H1 (cell line): ENCODE measurements around the gene RAD51B. TPM values are rescaled to one million over a fixed set of nuclear protein-coding genes. Genes with fewer than 3 reads are reported as not detected.

ENCODE experiments used
- CTCF ChIA-PET: fragments of 300-600 bp; sonication (Branson Sonifier 250); formaldehyde crosslinking; loops from one replicate; lab custom pipeline; 2021; ENCODE audit not compliant: partially characterized antibody; lab: Charles Lee
- POLR2A ChIA-PET: fragments of 300-600 bp; sonication (Branson Sonifier 250); formaldehyde crosslinking; loops from one replicate; lab custom pipeline; 2021; ENCODE audit warnings: inconsistent platforms; ENCODE audit not compliant: partially characterized antibody; lab: Charles Lee
- DNase-seq, 2 experiments: peaks; one replicate each; pipeline versions ENCODE4 v3.0.0 to v3.0.0-alpha.2; 2010 to 2022; ENCODE audit warnings: low spot score in 2 of 2, low read depth in 1 of 2, mixed read lengths in 1 of 2
- FAIRE-seq: peaks from 2 replicates; lab custom pipeline; 2011; peaks lifted over from hg19 to GRCh38; lab: Jason Lieb, UNC
- H2AFZ ChIP-seq: 2 replicates; pipeline ENCODE4 v1.8.1; 2012; ENCODE audit warnings: low read length, inconsistent platforms
- H2AK5ac ChIP-seq: 2 replicates; pipeline ENCODE4 v1.6.1; 2013; ENCODE audit warnings: low read depth, low read length
- H2BK120ac ChIP-seq: replicated peaks from 2 replicates; pipeline ENCODE3; 2013; ENCODE audit warnings: low read depth, low read length, inconsistent platforms
- H2BK12ac ChIP-seq: 2 replicates; pipeline ENCODE4 v1.6.1; 2013; ENCODE audit warnings: low read depth, low read length
- H2BK15ac ChIP-seq: 2 replicates; pipeline ENCODE4 v1.6.1; 2013; ENCODE audit warnings: low read length
- H2BK20ac ChIP-seq: 2 replicates; pipeline ENCODE4 v1.6.1; 2013; ENCODE audit warnings: low read length
- H2BK5ac ChIP-seq: 2 replicates; pipeline ENCODE4 v1.6.1; 2013; ENCODE audit warnings: low read depth, low read length
- H3K14ac ChIP-seq: 2 replicates; pipeline ENCODE4 v1.6.1; 2013; ENCODE audit warnings: inconsistent platforms; ENCODE audit not compliant: insufficient read length
- H3K18ac ChIP-seq: 2 replicates; pipeline ENCODE4 v1.6.1; 2013; ENCODE audit warnings: low read length; ENCODE audit errors: extremely low read depth
- H3K23ac ChIP-seq: 2 replicates; pipeline ENCODE4 v1.6.1; 2013; ENCODE audit warnings: inconsistent platforms; ENCODE audit not compliant: insufficient read length
- H3K23me2 ChIP-seq: 2 replicates; pipeline ENCODE4 v1.6.1; 2013; ENCODE audit warnings: low read depth, low read length
- H3K27ac ChIP-seq: 2 replicates; pipeline ENCODE4 v1.6.1; 2011; ENCODE audit warnings: low read depth, low read length, inconsistent platforms
- H3K27me3 ChIP-seq, 4 experiments: replicated peaks in 1 of 4; 1 replicate in 1 of 4; 2 replicates in 3 of 4; pipeline versions ENCODE4 v1.6.1 to v1.8.1; 2011 to 2013; ENCODE audit warnings: low read length in 3 of 4, mild to moderate bottlenecking in 3 of 4, inconsistent platforms in 2 of 4, mixed read lengths in 2 of 4, moderate library complexity in 1 of 4; ENCODE audit not compliant: control insufficient read depth in 3 of 4, insufficient read depth in 3 of 4; ENCODE audit errors: extremely low read depth in 1 of 4
- H3K36me3 ChIP-seq, 4 experiments: 2 replicates each; pipeline versions ENCODE4 v1.6.1 to v1.8.1; 2011 to 2013; ENCODE audit warnings: mild to moderate bottlenecking in 4 of 4, low read length in 3 of 4, moderate library complexity in 2 of 4, control low read depth in 1 of 4, inconsistent platforms in 1 of 4; ENCODE audit not compliant: insufficient read depth in 4 of 4, control insufficient read depth in 2 of 4
- H3K4ac ChIP-seq: replicated peaks from 2 replicates; pipeline ENCODE3; 2013; ENCODE audit warnings: low read length, low read depth, mixed read lengths, inconsistent platforms; ENCODE audit not compliant: insufficient read length
- H3K4me1 ChIP-seq, 4 experiments: replicated peaks in 1 of 4; 1 replicate in 1 of 4; 2 replicates in 3 of 4; pipeline versions ENCODE4 v1.6.1 to v1.8.1; 2011 to 2013; ENCODE audit warnings: low read length in 3 of 4, inconsistent platforms in 2 of 4, mixed read lengths in 1 of 4; ENCODE audit not compliant: insufficient read depth in 4 of 4, control insufficient read depth in 3 of 4
- H3K4me2 ChIP-seq, 2 experiments: 2 replicates each; pipeline versions ENCODE4 v1.6.1 to v1.8.1; 2011 to 2013; ENCODE audit warnings: low read depth in 2 of 2, low read length in 2 of 2, control low read depth in 1 of 2, inconsistent platforms in 1 of 2, mild to moderate bottlenecking in 1 of 2; ENCODE audit not compliant: insufficient read depth in 1 of 2
- H3K4me3 ChIP-seq, 4 experiments: fragments of 200-600, 300-600 bp in 1 of 4; sonication (generic), shearing (Covaris generic), sonication (Bioruptor Twin) in 1 of 4; 2 replicates each; pipeline versions ENCODE4 v1.5.1 to v1.8.1; 2011 to 2016; ENCODE audit warnings: low read length in 4 of 4, low read depth in 3 of 4, control low read depth in 2 of 4, inconsistent platforms in 2 of 4, mild to moderate bottlenecking in 2 of 4, mixed read lengths in 1 of 4, moderate library complexity in 1 of 4; ENCODE audit not compliant: insufficient read depth in 2 of 4; ENCODE audit errors: extremely low read depth in 1 of 4
- H3K56ac ChIP-seq: replicated peaks from 2 replicates; pipeline ENCODE3; 2013; ENCODE audit warnings: low read depth, mild to moderate bottlenecking, mixed read lengths, low read length, inconsistent platforms; ENCODE audit not compliant: insufficient read length
- H3K79me1 ChIP-seq: 2 replicates; pipeline ENCODE4 v1.6.1; 2013; ENCODE audit warnings: low read depth, low read length, control low read depth
- H3K79me2 ChIP-seq, 2 experiments: 2 replicates each; pipeline versions ENCODE4 v1.6.1 to v1.8.1; 2012 to 2013; ENCODE audit warnings: low read length in 2 of 2, mild to moderate bottlenecking in 2 of 2, inconsistent platforms in 1 of 2; ENCODE audit not compliant: insufficient read depth in 2 of 2, control insufficient read depth in 1 of 2
- H3K9ac ChIP-seq, 4 experiments: replicated peaks in 1 of 4; 1 replicate in 1 of 4; 2 replicates in 3 of 4; pipeline versions ENCODE4 v1.6.1 to v1.8.1; 2011 to 2013; ENCODE audit warnings: low read depth in 3 of 4, low read length in 3 of 4, control low read depth in 2 of 4, mild to moderate bottlenecking in 2 of 4, moderate library complexity in 2 of 4, inconsistent platforms in 1 of 4; ENCODE audit errors: extremely low read depth in 1 of 4
- H3K9me3 ChIP-seq, 2 experiments: 2 replicates each; pipeline versions ENCODE4 v1.6.1 to v1.8.1; 2012 to 2013; ENCODE audit warnings: mild to moderate bottlenecking in 2 of 2, moderate library complexity in 2 of 2, control low read depth in 1 of 2, inconsistent platforms in 1 of 2, low read depth in 1 of 2, low read length in 1 of 2, mixed read lengths in 1 of 2; ENCODE audit not compliant: insufficient read depth in 2 of 2
- H4K20me1 ChIP-seq, 2 experiments: replicated peaks in 1 of 2; 2 replicates each; pipeline versions ENCODE3 to v1.8.1; 2011 to 2013; ENCODE audit warnings: inconsistent platforms in 2 of 2, low read length in 2 of 2, mild to moderate bottlenecking in 1 of 2; ENCODE audit not compliant: insufficient read depth in 2 of 2, control insufficient read depth in 1 of 2
- H4K5ac ChIP-seq: 2 replicates; pipeline ENCODE4 v1.6.1; 2013; ENCODE audit warnings: low read length, low read depth, mixed read lengths, inconsistent platforms; ENCODE audit not compliant: insufficient read length
- H4K8ac ChIP-seq: 2 replicates; pipeline ENCODE4 v1.8.0; 2013; ENCODE audit warnings: mild to moderate bottlenecking, moderate library complexity, low read length, inconsistent platforms; ENCODE audit not compliant: insufficient read depth; ENCODE audit errors: extremely low read depth
- H4K91ac ChIP-seq: replicated peaks from 2 replicates; pipeline ENCODE3; 2013; ENCODE audit warnings: low read length, mixed read lengths, inconsistent platforms; ENCODE audit not compliant: insufficient read length
- KDM5A ChIP-seq: fragments of 200-600 bp; IDR thresholded peaks from 2 replicates; pipeline ENCODE4 v1.7.1; 2012; ENCODE audit warnings: mild to moderate bottlenecking, low read length, inconsistent platforms, mixed read lengths
- polyA plus RNA-seq, 7 experiments: library from polyadenylated mRNA; depleted of rRNA in 3 of 7; stranded (reverse) in 5 of 7; unstranded in 2 of 7; fragments of >200 nt in 5 of 7; fragments of 200-250 nt in 2 of 7; gene quantifications; 1 replicate in 5 of 7; 2 replicates in 1 of 7; 4 replicates in 1 of 7; pipeline versions ENCODE4 v1.2.1 to v1.2.3, GENCODE V29; 2011 to 2013; ENCODE audit warnings: missing spikeins in 2 of 7, mixed read lengths in 2 of 7
- total RNA-seq: library from RNA; stranded (reverse); fragmentation: NEBNext Ultra II Directional; extraction: Animal tissue kit (Norgen Biotek cat#: 25700); gene quantifications from 2 replicates; pipeline ENCODE4 v1.2.1, GENCODE V29; 2021
- TF ChIP-seq, protein P1 (sequence below): IDR thresholded peaks from 2 replicates; pipeline ENCODE4 v1.6.1; 2011; ENCODE audit warnings: low read depth, mild to moderate bottlenecking, low read length; ENCODE audit not compliant: insufficient read depth

RAD51B gene
- total and polyA plus RNA-seq, 2 of the 8 experiments (the other 6 are each of a cell fraction or from before 2014, with no cell fraction given): 3.9 to 14.9 TPM

DNA sequence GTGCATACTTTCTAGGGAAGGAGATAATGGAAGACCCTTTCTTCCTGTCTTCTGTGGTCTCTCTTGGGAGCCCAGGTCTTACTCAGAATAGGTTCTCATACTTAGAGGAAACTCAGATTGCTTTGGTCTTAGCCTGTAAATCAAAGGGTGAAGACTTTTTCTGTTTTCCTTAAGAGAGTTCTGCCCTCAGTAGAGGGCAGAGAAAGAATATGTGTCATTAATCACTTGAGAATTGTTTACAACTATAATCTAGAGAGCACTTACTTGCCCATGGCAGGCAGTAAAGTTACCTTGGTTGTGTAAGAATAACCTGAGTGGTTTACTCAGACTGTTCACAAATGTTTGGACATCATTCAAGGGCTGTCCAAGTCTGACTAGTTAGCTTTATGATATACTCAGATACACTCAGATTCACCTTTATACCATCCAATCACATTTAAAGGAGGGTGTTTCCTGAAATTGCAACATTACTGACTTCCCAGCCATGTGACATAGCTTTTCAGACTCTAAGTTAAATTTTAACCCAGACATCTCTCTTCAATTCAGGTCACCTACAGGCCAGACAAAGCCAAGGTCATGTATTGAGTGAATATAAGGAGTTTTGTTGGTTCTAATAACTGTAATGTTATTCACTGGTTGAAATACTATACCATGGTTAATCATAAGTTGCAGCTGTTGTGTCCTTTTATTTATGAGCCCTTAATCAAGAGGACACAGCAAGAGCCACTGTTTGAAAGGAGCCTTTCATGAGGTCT lies 372.2 kb downstream of the RAD51B start:
- DNase-seq (no peak), FAIRE-seq (no peak)
- no peak overlapping the region for H3K9ac ChIP-seq
- no peak overlapping the region for H3K18ac ChIP-seq
- H3K14ac ChIP-seq: no peak overlapping the region
- H2BK12ac ChIP-seq: no peak overlapping the region
- no peak overlapping the region for H4K5ac ChIP-seq
- no peak overlapping the region for H3K4ac ChIP-seq
- H4K91ac ChIP-seq: no peak overlapping the region
- no peak overlapping the region for H3K56ac ChIP-seq
- H3K4me1 ChIP-seq: peaks cover 0 to 4% (median 2%) of the 10 kb centered on the region in 4 experiments; a peak in 3 of 7 replicates
- no peaks in the 10 kb centered on the region for H3K79me2 ChIP-seq
- H2BK5ac ChIP-seq: no peak overlapping the region
- no peaks in the 10 kb centered on the region for H3K9me3 ChIP-seq
- H3K4me2 ChIP-seq: no peak overlapping the region
- TF ChIP-seq KDM5A: no peak
- TF ChIP-seq, protein P1, sequence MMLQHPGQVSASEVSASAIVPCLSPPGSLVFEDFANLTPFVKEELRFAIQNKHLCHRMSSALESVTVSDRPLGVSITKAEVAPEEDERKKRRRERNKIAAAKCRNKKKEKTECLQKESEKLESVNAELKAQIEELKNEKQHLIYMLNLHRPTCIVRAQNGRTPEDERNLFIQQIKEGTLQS: no peak
- H3K23ac ChIP-seq: no peak overlapping the region
- H2BK20ac ChIP-seq: no peak overlapping the region
- H3K79me1 ChIP-seq: no peaks in the 10 kb centered on the region
- H4K20me1 ChIP-seq: no peaks in the 10 kb centered on the region
- H3K4me3 ChIP-seq: no peak overlapping the region
- no peak overlapping the region for H2AFZ ChIP-seq
- no peak overlapping the region for H2AK5ac ChIP-seq
- no peak overlapping the region for H2BK15ac ChIP-seq
- H3K36me3 ChIP-seq: no peaks in the 10 kb centered on the region
- H3K23me2 ChIP-seq: no peaks in the 10 kb centered on the region
- POLR2A ChIA-PET: interaction anchor here (0.7 kb wide), 1 partner anchor 663 kb away, joined by 3 read pairs; no protein-coding TSS in a partner anchor
- H2BK120ac ChIP-seq: no peak overlapping the region
- CTCF ChIA-PET: no interaction called here
- no peak overlapping the region for H3K27ac ChIP-seq
- H3K27me3 ChIP-seq: no peaks in the 10 kb centered on the region
- H4K8ac ChIP-seq: no peak overlapping the region
